ENCODE measurements around the gene ITPR3. TPM values are rescaled to one million over a fixed set of nuclear protein-coding genes. Genes with fewer than 3 reads are reported as not detected.

ITPR3 gene
- total and polyA plus RNA-seq, 10 donors = 9.9 to 95.6 (median 62.1) TPM

DNA sequence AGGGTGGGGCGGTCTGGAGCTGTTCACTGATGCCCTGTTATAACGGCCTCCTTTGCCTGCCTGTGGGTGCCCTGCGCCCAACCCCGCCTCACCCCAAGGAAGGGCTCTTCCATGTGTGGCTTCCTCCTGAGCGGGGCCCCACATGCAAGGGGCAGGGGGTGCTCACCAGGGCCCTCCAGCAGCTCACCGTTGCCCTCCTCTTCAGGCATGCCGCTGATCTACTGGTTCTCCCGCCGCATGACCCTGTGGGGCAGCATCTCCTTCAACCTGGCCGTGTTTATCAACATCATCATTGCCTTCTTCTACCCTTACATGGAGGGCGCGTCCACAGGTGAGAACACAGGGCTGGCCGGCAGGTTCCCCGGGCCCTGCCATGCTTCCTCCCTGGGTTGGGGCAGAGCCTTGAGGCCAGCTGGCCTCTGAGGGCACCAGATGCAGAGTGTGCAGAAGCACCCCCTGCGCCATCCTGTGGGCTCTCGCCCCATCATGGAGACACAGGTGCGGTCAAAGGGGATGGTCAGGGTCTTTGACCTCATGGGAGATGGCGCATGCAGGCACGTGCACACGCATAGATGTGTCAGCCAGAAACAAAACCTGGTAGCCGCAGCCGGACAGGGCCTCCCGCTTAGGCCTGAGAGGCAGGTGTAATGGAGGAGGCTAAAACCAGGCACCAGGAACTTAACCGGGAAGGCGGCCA, 67.5 kb downstream of the ITPR3 start:
- no peaks in the 10 kb centered on the region for H3K27me3 ChIP-seq (replicated peaks in 1 of 7)
- peaks cover 15 to 45% (median 24%) of the 10 kb centered on the region in 6 donors for H3K4me1 ChIP-seq
- H3K27ac ChIP-seq = no peak overlapping the region
- no peaks in the 10 kb centered on the region for H3K9me3 ChIP-seq
- peaks cover 0 to 100% (median 79%) of the 10 kb centered on the region in 6 donors for H3K36me3 ChIP-seq
- no peak for DNase-seq
- intact Hi-C loops (cut with DNase I; ENCODE audit: low total_unique reads) = no loop called here
- TF ChIP-seq POLR2AphosphoS5 (IDR thresholded peaks at IDR 0.05) = peak in 1 of 3 donors; percentile 33
- TF ChIP-seq, protein P1, sequence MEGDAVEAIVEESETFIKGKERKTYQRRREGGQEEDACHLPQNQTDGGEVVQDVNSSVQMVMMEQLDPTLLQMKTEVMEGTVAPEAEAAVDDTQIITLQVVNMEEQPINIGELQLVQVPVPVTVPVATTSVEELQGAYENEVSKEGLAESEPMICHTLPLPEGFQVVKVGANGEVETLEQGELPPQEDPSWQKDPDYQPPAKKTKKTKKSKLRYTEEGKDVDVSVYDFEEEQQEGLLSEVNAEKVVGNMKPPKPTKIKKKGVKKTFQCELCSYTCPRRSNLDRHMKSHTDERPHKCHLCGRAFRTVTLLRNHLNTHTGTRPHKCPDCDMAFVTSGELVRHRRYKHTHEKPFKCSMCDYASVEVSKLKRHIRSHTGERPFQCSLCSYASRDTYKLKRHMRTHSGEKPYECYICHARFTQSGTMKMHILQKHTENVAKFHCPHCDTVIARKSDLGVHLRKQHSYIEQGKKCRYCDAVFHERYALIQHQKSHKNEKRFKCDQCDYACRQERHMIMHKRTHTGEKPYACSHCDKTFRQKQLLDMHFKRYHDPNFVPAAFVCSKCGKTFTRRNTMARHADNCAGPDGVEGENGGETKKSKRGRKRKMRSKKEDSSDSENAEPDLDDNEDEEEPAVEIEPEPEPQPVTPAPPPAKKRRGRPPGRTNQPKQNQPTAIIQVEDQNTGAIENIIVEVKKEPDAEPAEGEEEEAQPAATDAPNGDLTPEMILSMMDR (IDR thresholded peaks at IDR 0.05 in 8 of 11, conservative IDR thresholded peaks at IDR 0.05 in 3 of 11) = no peak
- no peak overlapping the region for H3K4me3 ChIP-seq
- WGBS, 5 donors = 90 to 95% (median 92%) methylated on average over 24 to 25 of the region's 25 CpGs

DNA sequence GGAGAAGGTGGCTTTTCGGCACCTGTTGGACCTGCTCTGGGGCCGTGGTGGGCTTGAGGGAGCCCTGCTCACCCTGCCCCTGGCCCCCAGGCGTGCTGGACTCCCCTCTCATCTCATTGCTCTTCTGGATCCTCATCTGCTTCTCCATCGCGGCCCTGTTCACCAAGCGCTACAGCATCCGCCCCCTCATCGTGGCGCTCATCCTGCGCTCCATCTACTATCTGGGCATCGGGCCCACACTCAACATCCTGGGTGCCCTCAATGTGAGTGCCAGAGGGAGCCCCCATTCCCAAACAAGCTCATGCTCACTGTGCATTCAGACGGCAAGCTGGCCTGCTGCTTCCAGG, 68.0 kb downstream of the ITPR3 start:
- WGBS, 5 donors = 78 to 97% (median 92%) methylated on average over 11 to 12 of the region's 12 CpGs
- intact Hi-C loops (cut with DNase I; ENCODE audit: low total_unique reads) = no loop called here
- H3K36me3 ChIP-seq = peaks cover 0 to 99% (median 75%) of the 10 kb centered on the region in 6 donors

DNA sequence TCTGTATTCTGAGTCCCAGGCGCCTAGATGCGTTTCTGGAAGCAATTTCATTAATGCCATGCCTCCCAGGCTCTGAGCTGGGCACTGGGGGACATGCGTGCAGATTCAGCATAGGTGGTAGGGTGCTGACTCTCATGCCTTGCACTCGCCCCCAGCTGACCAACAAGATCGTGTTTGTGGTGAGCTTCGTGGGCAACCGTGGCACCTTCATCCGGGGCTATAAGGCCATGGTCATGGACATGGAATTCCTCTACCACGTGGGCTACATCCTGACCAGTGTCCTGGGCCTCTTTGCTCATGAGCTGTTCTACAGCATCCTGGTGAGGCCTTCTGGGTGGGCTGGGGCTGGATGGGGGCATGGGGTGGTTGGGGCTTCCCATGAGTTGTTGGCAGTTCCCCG, 68.8 kb downstream of the ITPR3 start:
- intact Hi-C loops (cut with DNase I; ENCODE audit: low total_unique reads) = no loop called here
- Histone ChIP-seq H3K27me3 (replicated peaks in 1 of 7) (no peaks in the 10 kb centered on the region), H3K4me3 (no peak overlapping the region), H3K9me3 (no peaks in the 10 kb centered on the region), H3K27ac (no peak overlapping the region), H3K36me3 (peaks cover 0 to 95% (median 70%) of the 10 kb centered on the region in 6 donors), H3K4me1 (peaks cover 28 to 55% (median 36%) of the 10 kb centered on the region in 6 donors)
- TF ChIP-seq POLR2AphosphoS5 (IDR thresholded peaks at IDR 0.05) = peak in 1 of 3 donors; percentile 8
- TF ChIP-seq, protein P1 (IDR thresholded peaks at IDR 0.05 in 8 of 11, conservative IDR thresholded peaks at IDR 0.05 in 3 of 11) = no peak
- WGBS, 5 donors = 84 to 96% (median 90%) methylated on average over 3 to 10 of the region's 10 CpGs
- no peak for DNase-seq

More for the DNA sequence above, 68.0 kb downstream of the ITPR3 start:
- Histone ChIP-seq H3K27ac (no peak overlapping the region), H3K4me3 (no peak overlapping the region), H3K27me3 (replicated peaks in 1 of 7) (no peaks in the 10 kb centered on the region), H3K9me3 (no peaks in the 10 kb centered on the region), H3K4me1 (peaks cover 21 to 48% (median 29%) of the 10 kb centered on the region in 6 donors)
- no peak for TF ChIP-seq POLR2A (IDR thresholded peaks at IDR 0.05)
- TF ChIP-seq, protein P1 (IDR thresholded peaks at IDR 0.05 in 8 of 11, conservative IDR thresholded peaks at IDR 0.05 in 3 of 11) = no peak
- TF ChIP-seq POLR2AphosphoS5 (IDR thresholded peaks at IDR 0.05) = no peak
- no peak for DNase-seq

DNA sequence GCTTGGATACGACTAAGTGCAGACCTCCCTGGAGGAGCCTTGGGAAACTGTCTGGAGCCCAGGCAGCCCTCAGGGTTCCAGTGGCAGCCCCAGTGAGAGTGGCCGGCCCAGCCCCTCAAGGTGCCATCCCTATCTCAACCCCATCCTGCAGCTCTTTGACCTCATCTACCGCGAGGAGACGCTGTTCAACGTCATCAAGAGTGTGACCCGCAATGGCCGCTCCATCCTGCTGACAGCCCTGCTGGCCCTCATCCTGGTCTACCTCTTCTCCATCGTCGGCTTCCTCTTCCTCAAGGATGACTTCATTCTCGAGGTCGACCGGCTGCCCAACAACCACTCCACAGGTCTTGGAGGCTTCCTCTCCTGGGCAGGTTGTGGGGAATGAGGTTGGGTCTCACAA, 69.6 kb downstream of the ITPR3 start:
- peaks cover 37 to 64% (median 45%) of the 10 kb centered on the region in 6 donors for H3K4me1 ChIP-seq
- H3K36me3 ChIP-seq = peaks cover 0 to 95% (median 69%) of the 10 kb centered on the region in 6 donors
- H3K27me3 ChIP-seq (replicated peaks in 1 of 7) = no peaks in the 10 kb centered on the region
- no peaks in the 10 kb centered on the region for H3K9me3 ChIP-seq
- no peak overlapping the region for H3K27ac ChIP-seq
- TF ChIP-seq POLR2A (IDR thresholded peaks at IDR 0.05) (no peak), POLR2AphosphoS5 (IDR thresholded peaks at IDR 0.05) (peak in 2 of 3 donors; percentile 18 to 30)
- no peak for DNase-seq
- intact Hi-C loops (cut with DNase I; ENCODE audit: low total_unique reads) = no loop called here
- WGBS, 5 donors = 66 to 82% (median 76%) methylated on average over 13 of the region's 13 CpGs
- H3K4me3 ChIP-seq = no peak overlapping the region

Measured in spleen (tissue), 11 donors.